ENCODE measurements around the gene CDR2.

Gene CDR2

GRCh38 chr16:22323173-22323958, 51.1 kb downstream of the CDR2 start:
- no peak for DNase-seq

- DNase-seq: no peak
These were observed 51.7 kb downstream of the CDR2 start for GRCh38 chr16:22322741-22323140.

GRCh38 chr16:22322021-22322471, 52.4 kb downstream of the CDR2 start:
- DNase-seq: no peak

DNA sequence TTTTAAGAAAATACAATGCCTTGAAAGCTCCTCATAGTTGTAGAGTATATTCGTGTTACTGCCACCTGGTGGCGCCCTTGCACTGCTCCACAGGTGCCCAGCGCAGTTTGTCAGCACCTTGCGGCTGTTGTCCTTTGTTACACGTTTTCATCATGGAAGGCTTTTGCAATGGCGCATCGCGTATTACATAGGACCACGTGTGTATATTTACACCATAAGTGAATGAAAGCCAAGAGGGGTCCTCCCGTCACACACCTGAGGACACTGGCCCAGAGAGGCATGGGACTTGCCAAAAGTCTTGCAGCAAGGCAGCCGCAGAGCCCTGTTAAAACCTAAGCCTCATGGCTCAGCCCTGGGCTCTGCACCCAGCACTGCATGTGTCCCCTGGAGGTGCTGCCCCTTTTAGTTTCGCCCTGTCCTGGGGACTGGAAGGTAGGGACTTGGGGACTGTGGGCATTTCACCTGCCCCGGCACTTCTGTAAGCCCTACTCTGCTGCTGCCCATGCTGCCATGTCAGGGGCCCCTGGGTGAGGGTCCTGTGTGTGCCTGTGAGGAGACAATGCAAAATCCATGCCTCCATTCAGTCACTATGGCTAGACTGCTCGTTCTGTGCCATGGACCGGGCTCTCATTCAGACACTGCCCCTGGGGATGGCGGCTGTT, 52.9 kb downstream of the CDR2 start:
- peak; percentile 60 for DNase-seq

DNA sequence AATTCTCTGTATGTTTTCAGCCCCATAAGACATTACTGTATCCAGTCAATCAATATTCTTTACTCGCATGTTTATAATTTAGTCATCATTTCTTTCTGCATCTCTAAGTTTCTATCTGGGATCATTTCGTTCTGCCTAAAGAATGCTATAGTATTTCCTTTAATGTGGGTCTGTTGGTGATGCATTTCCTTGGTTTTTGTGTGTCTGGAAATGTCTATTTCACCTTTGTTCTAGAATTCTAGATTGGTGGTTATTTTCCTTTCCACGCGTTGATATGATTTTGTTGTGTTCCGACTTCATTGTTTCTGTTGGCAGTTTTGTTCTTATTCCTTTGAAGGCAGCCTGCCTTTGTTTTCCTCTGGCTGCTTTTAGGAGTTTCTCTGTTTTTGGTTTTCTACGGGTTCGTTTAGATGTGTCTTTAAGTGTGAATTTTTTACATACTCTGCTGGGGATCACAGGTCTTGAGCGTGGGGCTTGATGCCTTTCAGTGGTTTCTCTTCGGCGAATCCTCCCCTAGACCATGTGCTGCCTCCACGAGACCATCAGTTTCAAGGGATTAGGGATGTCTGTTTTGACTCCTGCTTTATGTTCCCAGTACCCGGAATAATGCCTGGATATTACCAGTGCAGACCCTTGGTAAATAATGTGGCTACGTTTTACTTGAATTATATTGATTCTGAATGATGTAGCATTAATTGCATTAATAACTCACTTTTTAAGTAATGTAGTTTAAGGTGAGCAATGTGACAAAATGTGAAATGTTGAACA, 53.7 kb downstream of the CDR2 start:
- DNase-seq: no peak

DNA sequence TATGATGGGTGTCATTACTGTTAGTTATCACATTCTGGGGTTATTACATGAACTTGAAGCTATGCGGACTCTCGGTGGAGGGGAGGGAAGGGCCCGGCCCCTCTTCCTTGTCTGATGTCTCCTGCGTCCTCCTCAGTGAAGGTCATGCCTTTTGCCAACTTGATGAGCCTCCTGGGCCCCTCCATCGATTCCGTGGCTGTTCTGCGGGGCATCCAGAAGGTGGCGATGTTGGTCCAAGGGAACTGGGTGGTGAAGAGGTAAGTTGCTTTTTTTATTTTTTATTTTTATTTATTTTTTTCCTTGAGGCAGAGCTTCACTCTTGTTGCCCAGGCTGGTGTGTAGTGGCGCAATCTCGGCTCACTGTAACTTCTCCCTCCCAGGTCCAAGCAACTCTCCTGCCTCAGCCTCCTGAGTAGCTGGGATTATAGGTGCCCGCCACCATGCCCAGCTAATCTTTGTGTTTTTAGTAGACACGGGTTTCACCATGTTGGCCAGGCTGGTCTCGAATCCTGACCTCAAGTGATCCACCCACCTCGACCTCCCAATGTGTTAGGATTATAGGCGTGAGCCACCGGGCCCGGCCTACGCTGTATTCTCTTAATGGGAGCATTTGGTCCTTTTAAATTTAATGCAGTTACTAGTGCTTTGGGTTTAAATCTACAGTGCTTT, 55.6 kb downstream of the CDR2 start:
- DNase-seq: peak; percentile 41

DNA sequence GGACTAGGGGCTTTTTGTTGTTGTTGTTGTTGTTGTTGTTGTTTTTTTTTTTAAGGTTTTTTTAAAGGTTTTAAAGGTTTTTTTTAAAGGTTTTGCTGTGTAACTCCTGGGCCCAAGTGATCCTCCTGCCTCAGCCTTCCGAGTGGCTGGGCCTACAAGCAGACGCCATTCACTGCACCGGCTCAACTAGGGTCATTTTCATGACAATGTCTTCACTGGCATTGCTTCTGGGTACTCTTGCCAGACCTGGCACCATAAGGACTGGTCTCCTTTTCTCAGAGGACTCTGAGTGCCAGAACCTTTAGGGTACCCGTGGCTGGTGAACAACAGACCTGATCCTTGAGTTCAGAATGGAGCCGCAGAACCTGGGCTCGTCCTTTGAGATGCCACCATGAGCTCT, 56.8 kb downstream of the CDR2 start:
- DNase-seq: no peak

DNA sequence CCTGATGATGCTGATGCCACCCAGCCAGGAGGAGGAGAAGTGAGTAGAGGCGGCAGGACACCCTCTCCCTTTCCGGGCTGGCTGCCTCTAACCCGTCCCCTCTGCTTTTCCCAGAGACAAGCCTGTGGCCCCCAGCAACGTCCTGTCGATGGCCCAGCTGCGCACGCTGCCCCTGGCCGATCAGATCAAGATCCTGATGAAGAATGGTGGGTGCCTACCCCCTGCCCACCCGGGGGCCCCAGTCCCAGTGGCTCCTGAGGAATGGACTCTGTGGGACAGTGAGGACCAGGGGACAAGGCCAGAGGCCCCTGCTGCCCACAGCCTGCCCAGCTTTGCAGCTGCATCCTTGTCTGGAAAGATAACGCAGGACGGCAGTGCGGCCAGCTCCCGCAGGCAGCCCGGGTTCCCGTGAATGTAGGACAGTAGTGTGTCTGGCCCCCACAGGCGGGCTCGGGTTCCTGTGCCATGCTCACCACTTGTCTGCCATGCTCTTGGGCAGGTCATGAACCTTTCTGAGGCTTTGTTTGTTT, 57.4 kb downstream of the CDR2 start:
- DNase-seq: no peak

DNA sequence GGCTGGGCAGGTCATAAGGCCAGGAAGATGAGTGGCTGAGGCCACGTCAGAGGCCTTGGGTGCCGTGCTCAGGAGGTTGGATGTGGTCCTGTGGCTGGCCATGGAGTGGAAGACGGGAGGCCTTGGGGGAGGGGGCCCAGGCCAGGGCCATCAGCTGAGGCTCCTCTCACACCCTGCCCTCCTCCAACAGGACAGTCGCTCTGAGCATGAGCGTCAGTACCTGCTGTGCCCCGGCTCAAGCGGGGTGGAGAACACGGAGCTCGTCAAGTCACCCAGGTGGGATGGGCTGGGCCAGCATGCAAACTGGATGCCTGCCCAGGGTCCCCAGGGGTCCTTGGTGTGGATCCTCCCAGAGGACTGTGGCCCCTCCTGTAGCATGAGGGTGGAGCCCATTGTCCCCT, 58.0 kb downstream of the CDR2 start:
- no peak for DNase-seq

DNA sequence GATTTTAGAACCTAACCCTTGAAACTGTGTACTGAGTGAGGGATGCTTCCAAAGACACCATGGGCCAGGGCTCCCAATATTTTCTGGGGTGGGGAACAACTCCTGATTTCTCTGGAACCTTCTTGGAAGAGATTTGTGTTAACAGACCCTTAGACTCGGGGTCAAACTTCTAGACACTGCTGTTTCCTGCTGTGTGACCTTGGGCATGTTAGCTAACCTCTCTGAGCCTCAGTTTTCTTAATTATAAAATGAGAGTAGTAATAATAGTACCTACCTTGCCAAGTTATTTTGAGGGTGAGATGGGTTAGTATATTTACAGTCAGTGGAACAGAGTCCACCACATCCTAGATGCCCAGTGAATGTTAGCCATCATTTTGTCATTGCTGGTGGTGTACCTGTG, 58.4 kb downstream of the CDR2 start:
- no peak for DNase-seq

- no peak for DNase-seq
These were observed 59.5 kb downstream of the CDR2 start for GRCh38 chr16:22314661-22315626.

GRCh38 chr16:22313876-22314470, 60.4 kb downstream of the CDR2 start:
- no peak for DNase-seq

DNA sequence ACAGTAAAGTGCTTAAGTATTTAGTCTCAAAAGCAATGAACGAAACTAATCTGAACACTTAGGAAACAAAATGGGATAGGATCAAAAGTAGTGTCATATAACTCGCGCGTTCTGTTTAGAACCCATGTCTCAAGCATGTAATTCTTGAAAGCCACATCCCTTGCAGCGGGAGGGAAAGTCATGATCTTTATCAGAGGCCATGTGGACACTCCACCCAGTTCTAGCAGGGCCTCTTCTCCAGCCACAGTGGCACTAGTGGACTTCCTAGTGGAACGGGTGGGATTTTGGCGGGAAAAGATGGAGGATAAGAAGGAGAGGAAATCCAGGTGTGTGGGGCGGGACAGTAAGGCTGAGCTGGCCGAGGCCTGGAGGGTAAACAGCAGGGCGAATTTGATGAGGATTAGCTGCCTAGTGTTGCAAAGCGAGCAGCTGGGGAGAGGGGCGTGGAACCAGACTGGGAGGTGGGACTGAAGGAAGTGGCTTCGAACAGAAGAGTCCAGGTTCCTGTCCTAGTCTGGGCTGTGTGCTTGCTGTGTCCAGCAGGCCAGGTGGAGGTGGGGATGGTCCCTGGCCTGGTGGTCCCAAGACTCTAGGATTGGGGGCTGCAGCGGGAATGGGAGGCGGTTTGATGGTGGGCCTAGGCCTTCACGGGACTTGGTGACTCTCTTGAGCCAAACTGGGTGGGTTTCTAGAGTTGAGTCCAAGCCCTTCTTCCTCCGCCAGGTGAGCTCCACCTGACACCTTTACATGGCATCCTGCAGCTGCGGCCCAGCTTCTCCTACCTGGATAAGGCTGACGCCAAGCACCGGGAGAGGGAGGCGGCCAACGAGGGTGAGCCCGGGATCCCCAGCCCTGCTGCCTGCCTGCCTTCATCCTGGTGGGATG, 61.3 kb downstream of the CDR2 start:
- DNase-seq: no peak

DNA sequence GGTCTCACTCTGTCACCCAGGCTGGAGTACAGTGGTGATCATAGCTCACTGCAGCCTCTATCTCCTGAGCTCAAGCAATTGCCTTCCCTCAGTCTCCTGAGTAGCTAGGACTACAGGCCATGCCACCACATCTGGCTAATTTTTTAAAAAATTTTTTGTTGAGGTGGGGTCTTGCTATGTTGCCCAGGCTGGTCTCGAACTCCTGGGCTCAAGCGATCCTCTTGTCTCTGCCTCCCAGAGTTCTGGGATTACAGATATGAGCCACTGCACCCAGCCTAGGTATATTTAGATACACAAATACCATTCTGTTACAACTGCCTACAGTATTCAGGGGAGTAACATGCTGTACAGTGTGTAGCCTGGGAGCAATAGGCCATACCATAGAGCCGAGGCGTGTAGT, 62.9 kb downstream of the CDR2 start:
- DNase-seq: no peak

DNA sequence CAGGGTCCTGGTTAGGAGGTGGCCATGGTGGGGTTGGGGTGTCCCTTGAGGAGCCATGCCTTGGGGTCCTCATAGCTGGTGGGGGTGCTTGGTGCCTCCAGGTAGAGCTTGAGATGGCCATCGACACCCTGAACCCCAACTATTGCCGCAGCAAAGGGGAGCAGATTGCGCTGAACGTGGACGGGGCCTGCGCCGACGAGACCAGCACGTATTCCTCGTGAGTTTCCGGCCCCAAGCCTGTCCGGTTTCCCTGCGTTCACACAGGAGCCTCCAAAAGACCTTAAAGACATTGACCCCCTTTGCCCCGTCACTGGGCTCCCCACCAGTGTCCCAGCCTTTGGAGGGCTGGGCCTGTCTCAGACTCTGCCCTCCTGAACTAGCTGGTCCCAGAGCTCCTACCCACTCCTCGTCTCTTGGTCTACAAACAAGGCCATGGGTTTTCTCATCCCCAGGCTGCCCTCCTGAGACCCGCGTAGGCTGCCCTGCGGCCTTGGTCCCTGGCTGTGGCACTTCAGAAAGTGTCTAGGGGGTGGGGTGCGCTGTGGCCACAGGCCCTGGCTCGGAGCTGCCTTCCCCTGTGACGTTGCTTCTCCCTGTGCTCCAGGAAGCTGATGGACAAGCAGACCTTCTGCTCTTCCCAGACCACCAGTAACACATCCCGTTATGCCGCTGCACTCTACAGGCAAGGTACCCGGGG, 65.4 kb downstream of the CDR2 start:
- DNase-seq: no peak

DNA sequence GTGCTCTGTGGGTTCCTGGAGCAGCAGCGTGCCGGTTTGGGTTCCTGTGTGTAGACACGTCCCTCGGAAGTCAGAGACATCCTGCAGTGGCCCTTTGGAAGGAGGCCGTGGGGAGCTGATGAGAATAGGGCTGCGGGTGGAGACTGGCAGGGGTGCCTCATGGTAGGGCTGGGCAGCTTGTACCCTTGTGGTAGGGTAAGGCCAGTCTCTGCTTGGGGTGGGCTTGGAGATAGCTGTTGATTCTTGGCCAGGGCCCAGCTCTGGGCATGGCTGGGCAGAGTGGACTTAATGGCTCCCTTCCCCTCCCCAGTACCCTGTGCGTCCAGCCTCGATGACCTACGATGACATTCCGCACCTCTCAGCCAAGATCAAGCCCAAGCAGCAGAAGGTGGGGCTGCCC, 66.6 kb downstream of the CDR2 start:
- DNase-seq: no peak

- no peak for DNase-seq
These were observed 67.6 kb downstream of the CDR2 start for GRCh38 chr16:22306788-22307187.

DNA sequence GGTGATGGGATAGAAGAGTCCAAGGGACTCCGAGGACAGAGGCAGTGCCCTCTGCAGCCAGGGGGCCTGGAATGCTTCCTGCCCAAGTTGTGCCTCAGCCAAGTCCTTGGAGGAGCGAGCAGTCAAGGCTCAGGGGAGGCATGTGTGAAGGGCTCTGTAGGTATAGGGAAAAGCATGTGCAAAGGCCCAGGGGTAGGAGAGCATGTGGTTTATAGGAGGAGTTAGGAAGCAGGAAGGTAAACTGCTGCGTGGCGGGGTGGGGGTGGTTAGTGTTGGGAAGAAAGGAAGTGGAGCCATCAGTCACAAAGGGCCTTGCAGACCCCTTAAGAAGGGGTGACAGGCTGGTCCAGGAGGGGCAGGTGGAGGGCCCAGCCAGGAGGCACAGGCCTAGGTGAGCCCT, 70.0 kb downstream of the CDR2 start:
- no peak for DNase-seq

GRCh38 chr16:22302776-22303363, 71.5 kb downstream of the CDR2 start:
- DNase-seq: no peak

Data from activated CD4-positive, alpha-beta T cell treated with anti-CD3 and anti-CD28 coated beads for 1 hour (primary cell).